Measurements from ENCODE around the gene TOB1.

The TOB1 gene, protein sequence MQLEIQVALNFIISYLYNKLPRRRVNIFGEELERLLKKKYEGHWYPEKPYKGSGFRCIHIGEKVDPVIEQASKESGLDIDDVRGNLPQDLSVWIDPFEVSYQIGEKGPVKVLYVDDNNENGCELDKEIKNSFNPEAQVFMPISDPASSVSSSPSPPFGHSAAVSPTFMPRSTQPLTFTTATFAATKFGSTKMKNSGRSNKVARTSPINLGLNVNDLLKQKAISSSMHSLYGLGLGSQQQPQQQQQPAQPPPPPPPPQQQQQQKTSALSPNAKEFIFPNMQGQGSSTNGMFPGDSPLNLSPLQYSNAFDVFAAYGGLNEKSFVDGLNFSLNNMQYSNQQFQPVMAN

DNA sequence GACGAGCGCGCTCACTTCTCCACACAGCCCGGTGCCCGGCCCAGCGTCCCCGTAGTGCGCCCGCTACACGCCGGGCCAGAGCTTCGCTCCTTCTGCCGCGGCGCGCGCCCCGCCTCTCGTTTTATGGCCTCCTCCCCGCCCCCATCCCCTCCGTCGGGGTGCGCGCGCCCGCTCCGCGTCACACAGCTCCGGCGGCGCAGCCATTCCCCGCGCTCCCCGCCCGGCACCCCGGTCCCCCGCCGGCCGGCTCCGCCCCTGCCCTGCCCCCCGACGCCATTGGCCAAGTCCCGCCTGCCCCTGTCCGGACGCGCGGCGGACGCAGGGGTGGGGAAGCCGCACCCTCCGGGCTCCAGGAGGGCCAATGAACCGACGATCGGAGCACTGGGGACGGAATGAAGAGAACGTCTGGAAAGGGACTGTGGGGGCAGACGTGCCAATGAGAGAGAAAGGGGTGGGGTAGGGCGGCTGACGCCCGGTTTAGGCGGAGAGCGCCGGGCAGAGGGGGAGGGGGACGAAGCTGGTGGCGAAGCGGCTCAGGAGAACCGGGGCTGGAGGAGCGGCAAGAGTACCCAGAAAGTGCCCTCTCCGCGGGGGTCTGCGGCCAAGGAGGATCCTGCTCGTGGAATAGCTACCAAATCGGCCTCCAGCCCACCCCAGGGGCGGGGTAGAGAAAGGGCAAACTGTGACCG is at the start of gene TOB1:
TSS of gene TOB1 (minus strand) at position 94 of the 689 bp plus-strand sequence. CDS start 2,337 bp downstream, outside the sequence.
- peak; percentile 93 for DNase-seq

DNA sequence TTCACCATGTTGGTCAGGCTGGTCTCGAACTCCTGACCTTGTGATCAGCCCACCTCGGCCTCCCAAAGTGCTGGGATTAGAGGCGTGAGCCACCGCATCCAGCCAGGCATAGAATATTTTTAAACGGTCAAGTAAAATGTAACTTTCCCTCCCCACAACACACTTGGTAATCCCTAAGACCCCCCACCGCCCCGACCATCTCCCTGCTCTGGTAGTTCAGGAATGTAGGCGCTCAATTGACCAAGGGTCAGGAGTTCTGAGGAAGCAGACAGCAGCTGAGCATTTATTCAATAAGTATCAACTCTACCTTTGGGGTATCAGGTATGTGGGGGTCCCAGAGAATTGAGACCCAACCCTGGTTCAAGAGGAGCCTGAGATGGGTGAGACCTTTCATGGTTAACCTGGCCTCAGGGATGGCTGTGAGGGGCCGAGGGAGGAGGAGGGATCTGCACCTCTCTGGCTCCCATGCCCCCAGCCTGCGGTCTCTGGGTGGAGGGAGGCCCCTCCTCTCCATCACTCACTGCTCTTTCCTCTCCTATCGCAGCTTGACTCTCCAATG is 48.4 kb upstream of the TOB1 start:
- DNase-seq: no peak

DNA sequence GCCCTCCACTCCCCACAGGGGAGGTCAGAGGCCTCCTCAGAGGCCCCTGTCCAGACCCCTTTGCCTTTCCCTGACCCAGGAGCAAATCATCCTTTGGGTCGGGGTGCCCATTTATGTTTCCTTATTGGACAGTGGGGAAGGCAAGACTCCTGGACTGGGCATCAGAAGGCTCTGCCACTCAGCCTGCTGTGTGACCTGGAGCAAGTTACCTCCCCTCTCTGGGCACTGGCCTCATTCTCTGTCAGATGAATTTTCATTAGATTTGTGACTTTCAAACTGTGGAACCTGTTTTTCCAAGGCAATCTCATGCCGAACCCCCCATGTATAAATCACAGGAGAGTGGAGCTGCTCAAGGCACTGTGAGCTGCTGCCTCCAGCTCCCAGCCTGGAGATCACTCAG is 47.0 kb upstream of the TOB1 start:
- DNase-seq: no peak

DNA sequence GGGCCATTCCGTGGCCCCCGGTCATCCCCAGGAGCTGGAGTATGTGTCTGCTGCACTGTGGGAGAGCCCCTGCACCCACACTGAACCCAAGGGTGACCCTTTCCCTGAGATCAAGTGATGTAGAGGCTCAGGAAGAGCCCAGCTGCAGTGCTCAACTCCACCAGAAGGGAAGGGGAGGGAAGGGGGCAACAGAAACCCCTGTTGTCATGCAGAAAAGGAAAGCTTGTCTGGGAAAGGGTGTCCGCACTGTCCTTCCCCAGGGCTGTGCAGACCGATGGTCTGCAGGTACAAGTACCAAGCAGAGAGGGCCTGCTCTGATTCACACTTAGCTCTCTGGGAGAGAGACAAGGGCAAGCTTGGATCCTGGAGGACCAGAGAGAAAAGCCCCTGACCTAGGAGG is 45.7 kb upstream of the TOB1 start:
- no peak for DNase-seq

DNA sequence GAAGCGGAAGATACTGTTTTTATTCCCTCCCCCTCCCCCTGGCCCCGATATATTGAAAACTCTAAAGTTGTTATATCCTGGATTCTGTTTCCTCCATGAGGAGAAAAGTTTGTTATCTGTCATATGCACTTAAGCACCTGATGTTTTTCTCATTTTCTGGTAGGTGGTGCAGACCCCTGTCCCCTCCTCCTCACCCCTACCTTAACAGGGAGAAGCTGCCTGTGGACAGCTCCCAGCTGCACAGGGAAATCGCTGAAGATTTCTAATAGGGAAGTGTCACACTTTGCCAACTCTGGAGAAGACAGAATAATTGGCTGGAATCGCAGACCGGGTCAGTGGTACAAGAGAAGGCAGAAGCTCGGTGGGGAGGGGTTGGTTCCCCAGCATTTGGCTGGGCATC is 45.3 kb upstream of the TOB1 start:
- no peak for DNase-seq

DNA sequence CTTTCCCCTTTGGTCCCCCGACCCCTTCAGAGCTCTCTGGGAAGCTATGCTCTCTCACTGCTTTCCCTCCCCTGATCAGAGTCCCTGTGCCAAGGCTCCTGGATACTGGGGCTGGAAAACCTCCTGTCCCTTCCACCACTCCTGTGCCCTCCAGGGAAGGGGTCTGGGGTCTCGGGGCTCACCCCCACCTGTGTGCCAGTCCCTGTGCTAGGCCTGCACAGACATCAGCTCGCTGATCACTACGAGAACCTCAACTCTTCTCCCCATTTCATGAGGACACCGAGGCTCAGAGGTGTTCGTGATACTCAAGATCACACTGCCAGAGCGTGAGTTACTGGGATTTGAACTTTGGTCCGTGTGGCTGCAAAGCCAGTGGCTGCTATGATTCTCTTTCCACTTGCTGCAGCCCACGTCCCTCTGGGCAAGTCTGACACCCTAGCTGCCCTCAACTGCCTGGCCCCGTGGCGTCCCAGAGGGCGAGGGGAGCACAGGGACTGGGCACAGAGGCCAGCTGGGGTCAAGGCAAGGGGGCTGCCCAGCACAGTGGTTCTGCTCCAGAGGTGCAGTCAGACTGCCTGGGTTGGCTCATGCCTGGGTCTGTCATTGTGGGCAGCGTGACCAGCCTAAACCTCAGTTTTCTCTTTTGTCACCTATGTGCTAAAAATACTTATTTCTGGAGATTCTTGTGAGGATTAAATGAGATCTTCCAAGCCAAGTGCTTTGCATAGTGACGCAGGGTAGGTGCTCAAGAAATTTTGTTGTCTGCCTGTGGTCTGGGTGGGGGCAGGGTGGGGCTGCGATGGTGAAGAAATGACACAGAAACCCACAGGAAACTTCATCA is 43.8 kb upstream of the TOB1 start:
- peak; percentile 78 for DNase-seq

DNA sequence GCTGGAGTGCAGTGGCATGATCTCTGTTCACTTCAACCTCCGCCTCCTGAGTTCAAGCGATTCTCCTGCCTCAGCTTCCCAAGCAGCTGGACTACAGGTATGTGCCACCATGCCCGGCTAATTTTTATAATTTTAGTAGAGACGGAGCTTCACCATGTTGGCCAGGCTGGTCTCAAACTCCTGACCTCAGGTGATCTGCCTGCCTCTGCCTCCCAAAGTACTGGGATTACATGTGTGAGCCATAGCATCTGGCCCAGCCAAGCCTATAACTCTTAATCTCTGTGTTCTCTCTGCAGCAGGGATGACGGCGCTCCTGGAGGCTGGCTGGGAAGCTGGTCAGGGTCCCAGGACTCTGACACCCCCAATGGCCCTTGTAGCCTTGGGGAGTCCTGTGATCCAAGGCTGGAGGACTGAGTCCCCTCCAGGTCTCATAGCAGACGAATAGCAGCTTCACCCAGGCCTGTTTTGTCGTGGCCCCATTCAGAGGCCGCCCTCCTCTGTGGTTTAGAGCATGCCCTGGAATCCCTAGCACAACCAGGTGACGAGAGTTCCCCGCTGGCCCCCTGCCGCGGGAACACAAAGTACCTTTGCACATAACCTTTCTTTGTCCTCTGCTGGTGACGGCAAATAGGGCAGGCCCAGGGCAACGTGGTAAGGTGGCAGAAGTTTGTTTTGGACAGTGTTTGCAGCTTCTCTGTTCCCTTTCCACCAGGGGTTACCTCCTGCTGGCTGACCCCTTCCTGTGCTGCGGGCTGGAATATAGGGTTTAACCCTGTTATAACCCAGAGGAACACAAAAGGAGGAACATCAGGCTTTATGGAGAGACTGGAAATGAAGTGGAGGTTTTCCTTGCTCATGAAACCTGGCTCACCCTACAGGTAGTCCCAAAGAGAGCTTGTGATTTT is 43.0 kb upstream of the TOB1 start:
- peak; percentile 22 for DNase-seq

DNA sequence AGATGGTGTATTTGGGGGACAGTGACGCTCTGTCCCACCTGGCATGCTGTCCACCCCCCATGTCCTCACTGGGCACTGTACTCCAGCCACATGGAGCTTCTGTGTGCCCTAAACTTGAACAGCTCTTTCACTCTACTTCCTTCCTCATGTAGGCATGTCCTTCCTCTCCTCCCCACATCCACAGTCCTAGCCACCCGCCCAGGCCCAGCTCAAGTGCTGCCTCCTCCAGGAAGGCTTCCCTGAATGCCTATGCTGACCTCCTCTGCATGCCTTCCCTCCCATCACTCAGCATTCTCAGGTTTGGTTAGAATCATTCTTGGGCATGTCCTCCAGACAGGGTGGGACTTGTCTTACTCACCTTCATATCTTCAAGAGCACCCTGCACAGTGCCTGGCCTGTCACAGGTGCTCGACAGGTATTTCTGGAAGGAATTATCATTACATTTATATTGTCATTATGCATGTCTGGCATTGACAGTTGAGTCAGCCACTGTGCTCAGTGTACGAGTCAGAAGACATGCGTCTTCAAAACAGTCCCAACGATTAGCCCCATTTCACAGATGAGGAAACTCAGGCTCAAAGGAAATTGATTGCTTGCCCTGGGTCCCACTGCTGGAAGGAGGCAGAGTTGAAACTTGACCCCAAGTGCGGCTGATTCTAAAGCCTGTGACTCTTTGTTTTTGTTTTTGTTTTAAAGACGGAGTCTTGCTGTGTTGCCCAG is 42.1 kb upstream of the TOB1 start:
- no peak for DNase-seq

DNA sequence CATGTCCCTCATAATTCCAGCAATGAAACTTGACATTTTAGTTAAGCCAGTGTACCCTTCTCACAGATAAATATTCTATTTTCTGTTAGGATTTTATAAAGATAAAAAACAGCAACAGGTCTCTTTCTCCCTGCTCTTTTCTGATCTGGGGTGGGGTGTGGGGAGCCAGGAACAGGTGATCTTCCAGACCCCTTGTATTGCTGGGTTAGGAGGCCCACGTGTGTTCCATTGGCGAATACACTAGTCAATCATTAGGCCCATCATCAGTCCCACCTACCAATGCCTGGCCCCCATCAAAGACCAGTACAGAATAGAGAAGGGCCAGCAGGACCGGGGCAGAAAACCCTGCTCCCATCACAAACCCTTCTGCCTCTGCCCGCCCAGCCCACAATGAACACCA is 40.3 kb upstream of the TOB1 start:
- DNase-seq: no peak

DNA sequence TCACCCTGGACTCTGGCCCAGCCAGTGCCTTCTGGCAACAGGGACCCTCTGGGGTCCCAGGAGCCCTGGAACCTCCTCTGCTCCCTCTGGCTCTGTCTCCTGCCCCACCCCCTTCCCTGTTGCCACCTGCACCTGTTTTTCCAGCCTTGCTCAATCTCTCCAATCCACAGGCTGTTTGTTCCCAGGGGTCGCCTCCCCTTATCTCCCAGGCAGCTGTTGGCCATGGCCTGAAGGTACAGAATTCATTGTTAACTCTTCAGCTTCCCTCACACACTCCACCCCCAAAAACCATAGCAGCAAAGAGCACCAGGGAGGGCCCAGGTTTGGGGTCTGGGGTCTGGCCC is 39.3 kb upstream of the TOB1 start:
- no peak for DNase-seq

DNA sequence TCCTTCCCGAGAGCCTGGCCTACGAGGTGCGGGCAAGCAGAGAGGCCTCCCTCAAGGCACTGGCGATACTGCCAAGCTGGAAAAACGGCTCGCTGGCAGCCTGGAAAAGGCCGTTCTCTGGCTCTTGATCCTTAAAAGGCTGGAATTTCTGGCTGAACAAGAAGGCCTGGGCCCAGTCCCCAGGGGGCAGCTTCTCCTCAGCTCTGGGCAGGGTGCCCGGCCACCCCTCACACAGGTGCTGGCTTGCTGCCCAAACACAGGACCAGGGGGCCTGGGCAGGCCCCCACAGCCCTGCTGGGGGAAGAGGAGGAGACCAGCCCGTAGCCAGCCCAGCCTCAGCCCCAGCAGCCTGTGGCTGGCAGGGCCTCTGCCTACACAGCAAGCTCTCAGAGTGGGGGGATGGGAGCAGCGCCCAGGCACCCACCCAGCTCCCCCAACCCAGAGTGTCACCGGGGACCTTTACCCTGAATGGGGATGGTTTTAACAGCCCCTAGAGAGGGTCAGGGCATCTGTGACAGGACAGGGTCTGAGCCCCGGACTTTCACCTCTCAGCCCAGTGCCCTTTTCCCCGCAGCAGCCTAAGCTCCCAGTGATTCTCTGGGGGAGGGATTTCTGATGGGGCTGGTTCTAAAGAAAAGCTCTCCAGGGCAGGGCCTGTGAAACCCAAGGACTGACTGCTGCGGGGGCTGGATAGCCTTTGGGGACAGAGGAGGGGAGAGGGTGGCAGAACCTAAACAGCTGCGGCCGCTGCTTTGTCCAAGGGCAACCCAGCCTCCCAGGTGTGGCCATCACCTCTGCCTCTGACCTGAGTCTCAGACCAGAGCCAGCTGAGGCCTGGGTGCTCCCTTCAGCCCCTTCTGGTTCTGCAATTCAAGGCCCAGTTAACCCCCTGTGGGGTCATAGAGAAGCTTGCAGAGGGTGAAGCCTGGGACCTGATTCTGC is 38.6 kb upstream of the TOB1 start:
- no peak for DNase-seq

DNA sequence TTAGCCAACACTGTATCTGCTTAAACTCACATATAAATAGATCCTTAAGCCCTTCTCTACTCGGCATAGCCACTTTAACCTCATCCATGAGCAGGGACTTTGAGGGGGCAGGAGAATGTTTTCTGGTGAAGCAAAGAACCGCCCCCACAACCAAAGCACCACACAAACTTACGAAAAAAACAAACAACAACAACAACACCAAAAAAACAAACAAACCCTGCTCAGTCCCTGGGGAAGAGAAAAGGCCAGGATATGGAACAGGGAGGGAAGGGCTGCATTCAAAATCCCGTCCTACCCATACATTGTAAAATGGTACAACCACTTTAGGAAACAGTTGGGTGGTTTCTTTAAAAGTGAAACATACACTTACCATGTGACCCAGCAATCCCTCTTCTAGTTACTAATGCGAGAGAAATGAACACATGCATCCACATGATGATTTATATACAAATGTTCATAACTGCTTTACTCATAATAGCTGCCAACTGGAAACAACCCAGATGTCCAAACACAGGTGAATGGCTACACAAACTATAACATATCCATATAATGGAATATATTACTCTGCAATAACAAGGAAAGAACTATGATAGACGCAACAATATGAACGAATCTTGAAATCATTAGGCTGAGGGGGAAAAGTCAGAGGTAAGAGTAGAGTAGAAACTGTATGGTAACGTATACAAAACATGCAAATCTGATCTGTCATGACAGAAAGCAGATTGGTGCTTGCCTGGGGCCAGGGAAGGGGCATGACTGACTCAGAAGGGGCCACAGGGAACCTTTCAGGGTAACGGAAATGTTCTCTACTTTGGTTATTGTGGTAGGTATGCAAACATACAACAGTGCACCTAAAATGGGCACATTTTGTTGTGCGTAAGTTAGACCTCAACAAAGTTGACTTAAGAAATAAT is 37.7 kb upstream of the TOB1 start:
- DNase-seq: no peak

DNA sequence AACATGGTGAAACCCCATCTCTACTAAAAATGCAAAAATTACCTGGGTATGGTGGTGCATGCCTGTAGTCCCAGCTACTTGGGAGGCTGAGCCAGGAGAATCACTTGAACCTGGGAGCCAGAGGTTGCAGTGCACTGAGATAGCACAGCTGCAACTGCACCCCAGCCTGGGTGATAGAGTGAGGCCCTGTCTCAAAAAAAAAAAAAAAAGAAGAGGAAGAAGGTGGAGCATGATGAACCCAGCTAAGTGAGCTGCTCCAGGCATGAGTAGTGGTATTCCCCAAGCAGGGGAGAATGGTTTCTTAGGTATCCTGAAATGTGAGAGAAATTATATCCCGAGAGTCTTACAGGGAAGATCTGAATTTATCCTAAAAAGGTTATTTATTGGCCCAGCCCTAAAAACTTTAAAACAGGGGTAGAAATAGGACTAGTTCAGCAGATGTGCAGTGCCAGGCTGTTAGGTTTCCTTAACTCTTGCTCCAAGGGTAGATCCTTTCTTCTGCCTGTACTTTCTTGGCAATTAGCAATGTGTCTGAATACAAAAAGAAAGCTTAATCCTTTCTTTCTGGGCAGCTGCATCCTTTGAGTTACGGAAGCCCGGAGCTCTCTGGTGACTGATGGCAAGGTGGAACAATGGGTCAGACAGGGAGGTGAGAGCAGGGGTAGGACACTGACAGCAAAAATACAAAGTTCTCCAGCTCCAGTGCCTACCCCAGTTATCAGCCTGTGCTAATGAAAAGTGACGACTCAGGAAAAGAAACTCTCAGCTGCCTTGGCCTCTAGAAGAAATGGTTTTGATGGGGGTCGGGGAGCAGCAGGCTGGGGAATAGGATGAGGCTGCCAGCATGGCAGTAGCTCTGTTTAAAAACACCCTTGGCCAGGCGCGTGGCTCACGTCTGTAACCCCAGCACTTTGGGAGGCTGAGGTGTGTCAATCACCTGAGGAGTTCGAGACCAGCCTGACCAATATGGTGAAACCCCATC is 36.5 kb upstream of the TOB1 start:
- DNase-seq: no peak

DNA sequence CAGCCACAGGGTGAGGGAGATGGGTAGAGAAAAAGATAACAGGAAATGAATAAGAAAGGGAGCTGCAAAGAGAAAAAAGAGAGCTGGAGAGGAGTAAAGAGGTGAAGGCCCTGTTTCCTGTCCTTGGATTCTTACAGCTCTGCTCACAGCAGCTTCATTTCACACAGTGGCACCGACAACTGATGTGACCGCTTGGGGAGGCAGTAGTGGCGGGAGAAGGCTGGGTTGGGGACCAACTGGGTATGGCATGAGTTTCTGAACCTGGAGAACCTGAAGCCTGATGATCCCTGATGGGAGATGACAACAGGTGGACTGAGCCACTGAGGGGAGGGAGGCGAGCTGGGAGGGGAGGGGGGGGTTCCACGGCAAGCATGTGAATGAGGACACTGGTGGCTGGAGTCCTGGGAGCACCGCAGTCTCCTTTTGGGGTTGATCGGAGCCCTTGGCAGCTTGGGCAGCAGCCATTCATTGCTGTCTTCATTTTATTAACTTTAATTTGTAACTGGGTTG is 34.3 kb upstream of the TOB1 start:
- no peak for DNase-seq

DNA sequence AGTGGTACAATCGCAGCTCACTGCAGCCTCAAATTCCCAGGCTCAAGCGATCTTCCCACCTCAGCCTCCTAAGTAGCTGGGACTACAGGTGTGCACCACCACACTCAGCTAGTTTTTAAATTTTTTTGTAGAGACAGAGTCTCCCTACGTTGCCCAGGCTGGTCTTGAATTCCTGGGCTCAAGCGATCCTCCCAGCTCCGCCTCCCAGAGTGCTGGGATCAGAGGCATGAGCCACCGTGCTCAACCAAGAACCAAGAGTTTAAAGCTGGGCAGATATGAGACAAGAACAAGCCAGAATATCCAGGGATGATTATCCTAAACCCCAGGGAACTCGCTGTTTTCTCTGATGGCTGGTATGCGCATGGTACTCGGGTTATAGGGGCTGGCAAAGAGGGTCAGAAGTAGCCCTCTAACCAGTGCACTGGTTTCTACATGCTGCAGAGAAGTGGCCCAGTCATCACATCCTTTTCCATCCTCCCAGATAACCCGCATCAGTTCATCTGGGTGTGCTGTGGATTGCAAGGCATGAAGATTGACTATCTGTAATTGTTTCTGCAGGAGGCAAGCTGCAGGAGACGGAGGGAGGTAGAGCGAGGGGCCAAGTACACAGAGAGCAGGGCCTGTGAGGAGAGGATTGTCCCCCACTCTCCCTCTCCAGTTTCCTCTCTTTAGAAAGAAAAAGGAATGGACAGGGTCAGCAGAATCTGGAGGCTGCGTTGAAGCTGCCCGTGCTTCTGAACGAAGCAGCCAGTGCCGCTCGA is 33.6 kb upstream of the TOB1 start:
- DNase-seq: no peak

DNA sequence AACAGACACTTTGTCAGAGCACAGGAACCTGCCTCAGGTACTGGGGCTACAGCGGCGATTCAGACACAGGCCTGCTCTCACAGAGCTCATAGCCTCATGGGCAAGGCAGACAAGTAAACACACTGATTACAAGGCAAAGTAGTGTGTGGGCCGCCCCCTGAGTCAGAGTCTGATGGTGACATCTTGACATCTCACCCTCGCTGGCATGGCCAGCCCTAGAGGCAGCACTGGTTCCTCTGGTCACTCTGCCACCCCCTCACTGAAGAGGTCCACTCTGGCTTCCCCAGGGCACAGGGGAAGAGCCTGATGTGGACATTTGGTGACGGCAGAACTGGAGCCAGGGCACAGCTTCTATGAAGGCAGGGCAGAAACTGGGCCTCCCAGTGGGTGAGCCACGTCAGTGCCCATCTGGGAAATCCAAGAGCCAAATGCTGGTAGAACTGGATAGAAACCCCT is 32.9 kb upstream of the TOB1 start:
- no peak for DNase-seq

Measured in MV-4-11 (cell line).